A549 (cell line): ENCODE measurements around the gene AIG1. TPM values are rescaled to one million over a fixed set of nuclear protein-coding genes. Genes with fewer than 3 reads are reported as not detected.

Source experiments
- ATAC-seq, 2 experiments: fragments of 200-7000 bp in 1 of 2; fragments of >200 bp in 1 of 2; cut with Nextera tagmentation in 1 of 2; cut with Tn5 transposase in 1 of 2; 3 replicates each; pipeline versions ENCODE4 v1.8.0 to v1.9.1; 2018 to 2020; ENCODE audit warnings: mild to moderate bottlenecking in 1 of 2, moderate library complexity in 1 of 2
- CTCF ChIA-PET: fragments of 300-600 bp; sonication (Branson Sonifier 250); formaldehyde crosslinking; extraction: SDS; loops from one replicate; lab custom pipeline; 2021; ENCODE audit warnings: antibody characterized with exemption, inconsistent platforms; lab: Yijun Ruan, JAX
- POLR2A ChIA-PET: fragments of 350-600 bp; formaldehyde crosslinking; extraction: SDS; loops from one replicate; lab custom pipeline; 2021; ENCODE audit warnings: antibody characterized with exemption, inconsistent platforms; lab: Yijun Ruan, JAX
- DNase-seq, 2 experiments: peaks; one replicate each; pipeline versions ENCODE4 v3.0.0 to v3.0.0-alpha.2; 2011 to 2016; ENCODE audit warnings: low read depth in 1 of 2, low spot score in 1 of 2
- FAIRE-seq: peaks from 2 replicates; lab custom pipeline; 2011; peaks lifted over from hg19 to GRCh38; lab: Jason Lieb, UNC
- H3K27ac ChIP-seq, 2 experiments: fragments of >200 bp; sonication (Bioruptor Twin); formaldehyde crosslinking; 3 replicates each; pipeline ENCODE4 v1.5.1; 2016 to 2017
- H3K4me1 ChIP-seq: fragments of >200 bp; sonication (Bioruptor Twin); formaldehyde crosslinking; 3 replicates; pipeline ENCODE4 v1.6.1; 2016
- H3K4me2 ChIP-seq: fragments of >200 bp; sonication (Bioruptor Twin); formaldehyde crosslinking; 3 replicates; pipeline ENCODE4 v1.6.1; 2016
- H3K4me3 ChIP-seq: fragments of >200 bp; sonication (Bioruptor Twin); formaldehyde crosslinking; 3 replicates; pipeline ENCODE4 v1.5.1; 2016
- H3K9me3 ChIP-seq: fragments of >200 bp; sonication (Bioruptor Twin); formaldehyde crosslinking; 3 replicates; pipeline ENCODE4 v1.6.1; 2016
- CBX2 ChIP-seq: fragments of 200-600 bp; sonication (generic); IDR thresholded peaks from 2 replicates; pipeline ENCODE4 v1.6.1; 2016; ENCODE audit warnings: low read depth, mild to moderate bottlenecking, borderline replicate concordance
- FOSB ChIP-seq: fragments of 250-450 bp; sonication (Bioruptor Pico); IDR thresholded peaks from 2 replicates; pipeline ENCODE4 v1.5.0; 2020; ENCODE audit warnings: mild to moderate bottlenecking, moderate library complexity
- HOXB13 ChIP-seq: fragments of 250-450 bp; sonication (Bioruptor Pico); IDR thresholded peaks from 2 replicates; pipeline ENCODE4 v1.5.0; 2020; ENCODE audit warnings: low read depth, mild to moderate bottlenecking, moderate library complexity
- KDM5A ChIP-seq: fragments of 200-600 bp; sonication (generic); IDR thresholded peaks from 2 replicates; pipeline ENCODE4 v1.6.1; 2016; ENCODE audit warnings: antibody characterized with exemption, mild to moderate bottlenecking
- MAFK ChIP-seq: fragments of 450-650 bp; IDR thresholded peaks from 2 replicates; pipeline ENCODE4 v1.6.1; 2014; ENCODE audit not compliant: partially characterized antibody
- POLR2A ChIP-seq: IDR thresholded peaks from 2 replicates; pipeline ENCODE4 v1.6.1; 2012; ENCODE audit warnings: mild to moderate bottlenecking, low read length
- RFX5 ChIP-seq: fragments of 450-650 bp; IDR thresholded peaks from 2 replicates; pipeline ENCODE4 v1.7.1; 2014; ENCODE audit warnings: antibody characterized with exemption, mild to moderate bottlenecking, moderate library complexity
- TFCP2L1 ChIP-seq: fragments of 250-450 bp; sonication (Bioruptor Pico); IDR thresholded peaks from 2 replicates; pipeline ENCODE4 v1.5.0; 2021; ENCODE audit warnings: mild to moderate bottlenecking
- TP53 ChIP-seq: fragments of 250-450 bp; sonication (Bioruptor Pico); IDR thresholded peaks from 2 replicates; pipeline ENCODE4 v1.5.0; 2021; ENCODE audit warnings: mild to moderate bottlenecking, moderate library complexity
- USF2 ChIP-seq: fragments of 450-650 bp; IDR thresholded peaks from 2 replicates; pipeline ENCODE4 v1.6.1; 2014; ENCODE audit warnings: antibody characterized with exemption
- ZC3H11A ChIP-seq: fragments of 450-650 bp; IDR thresholded peaks from 2 replicates; pipeline ENCODE4 v1.6.1; 2014; ENCODE audit warnings: antibody characterized with exemption, mild to moderate bottlenecking
- WGBS: methylation state at CpG from one replicate; pipeline ENCODE4 v1.1.6; 2017; ENCODE audit errors: missing lambda C conversion rate; 5-methylcytosine and 5-hydroxymethylcytosine counted together
- polyA plus RNA-seq, 4 experiments: library from polyadenylated mRNA; depleted of rRNA in 3 of 4; stranded (reverse); fragments of >200 nt; fragmentation: RNase III in 1 of 4; extraction: RNeasy Plus Mini Kit Qiagen cat#74134 plus additional on column Dnase treatment in 1 of 4; gene quantifications; 2 replicates in 3 of 4; 3 replicates in 1 of 4; pipeline ENCODE4 v1.2.3, GENCODE V29; 2011 to 2017
- TF ChIP-seq, protein P1 (sequence below): fragments of >200 bp; sonication (Bioruptor Twin); formaldehyde crosslinking; IDR thresholded peaks from 3 replicates; pipeline ENCODE4 v1.6.1; 2016
- TF ChIP-seq, protein P2 (sequence below): fragments of 150-350 bp; IDR thresholded peaks from 2 replicates; pipeline ENCODE4 v1.6.1; 2014; ENCODE audit warnings: low read depth, mild to moderate bottlenecking, low read length
- TF ChIP-seq, protein P3 (sequence below): fragments of 200-600 bp; sonication (generic); IDR thresholded peaks from 2 replicates; pipeline ENCODE4 v1.6.1; 2016; ENCODE audit warnings: antibody characterized with exemption, mild to moderate bottlenecking, moderate library complexity
- TF ChIP-seq, protein P4 (sequence below): IDR thresholded peaks from 2 replicates; pipeline ENCODE4 v1.6.1; 2012; ENCODE audit warnings: low read depth, borderline replicate concordance

Gene AIG1
- polyA plus RNA-seq, 2 of the 4 experiments (the other 2 are of a cell fraction): 29.5 to 38.3 TPM

DNA sequence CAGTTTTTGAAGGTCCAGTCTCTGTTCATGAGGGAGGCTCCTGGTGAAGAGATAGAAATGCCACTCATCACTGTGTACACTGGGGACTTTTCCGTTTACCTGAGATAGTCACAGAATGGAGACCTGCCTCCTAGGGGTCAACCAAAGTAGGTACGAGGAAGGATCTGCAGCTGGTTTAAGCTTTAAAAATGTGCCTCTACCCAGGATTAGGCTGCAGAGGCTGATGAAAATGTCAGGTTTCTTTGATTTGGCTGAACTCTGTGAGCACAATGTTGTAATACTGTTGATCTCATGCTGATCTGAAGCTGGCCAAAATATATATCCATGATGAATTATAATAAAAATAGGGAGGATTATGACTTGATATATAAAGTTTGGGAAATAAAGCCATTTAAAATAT is 207.1 kb downstream of the AIG1 start:
- FAIRE-seq (no peak), DNase-seq (no peak), ATAC-seq (no peak)
- no peaks in the 10 kb centered on the region for H3K4me1 ChIP-seq
- H3K9me3 ChIP-seq: no peaks in the 10 kb centered on the region
- TF ChIP-seq, protein P1, sequence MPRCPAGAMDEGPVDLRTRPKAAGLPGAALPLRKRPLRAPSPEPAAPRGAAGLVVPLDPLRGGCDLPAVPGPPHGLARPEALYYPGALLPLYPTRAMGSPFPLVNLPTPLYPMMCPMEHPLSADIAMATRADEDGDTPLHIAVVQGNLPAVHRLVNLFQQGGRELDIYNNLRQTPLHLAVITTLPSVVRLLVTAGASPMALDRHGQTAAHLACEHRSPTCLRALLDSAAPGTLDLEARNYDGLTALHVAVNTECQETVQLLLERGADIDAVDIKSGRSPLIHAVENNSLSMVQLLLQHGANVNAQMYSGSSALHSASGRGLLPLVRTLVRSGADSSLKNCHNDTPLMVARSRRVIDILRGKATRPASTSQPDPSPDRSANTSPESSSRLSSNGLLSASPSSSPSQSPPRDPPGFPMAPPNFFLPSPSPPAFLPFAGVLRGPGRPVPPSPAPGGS: no peak
- no peak for TF ChIP-seq MAFK
- no peak overlapping the region for H3K4me2 ChIP-seq
- H3K4me3 ChIP-seq: no peak overlapping the region
- 84% methylated on average over 2 of the region's 2 CpGs for whole genome bisulfite sequencing
- CTCF ChIA-PET: no interaction called here
- POLR2A ChIA-PET: no interaction called here
- H3K27ac ChIP-seq: no peak overlapping the region

- TF ChIP-seq, protein P2, sequence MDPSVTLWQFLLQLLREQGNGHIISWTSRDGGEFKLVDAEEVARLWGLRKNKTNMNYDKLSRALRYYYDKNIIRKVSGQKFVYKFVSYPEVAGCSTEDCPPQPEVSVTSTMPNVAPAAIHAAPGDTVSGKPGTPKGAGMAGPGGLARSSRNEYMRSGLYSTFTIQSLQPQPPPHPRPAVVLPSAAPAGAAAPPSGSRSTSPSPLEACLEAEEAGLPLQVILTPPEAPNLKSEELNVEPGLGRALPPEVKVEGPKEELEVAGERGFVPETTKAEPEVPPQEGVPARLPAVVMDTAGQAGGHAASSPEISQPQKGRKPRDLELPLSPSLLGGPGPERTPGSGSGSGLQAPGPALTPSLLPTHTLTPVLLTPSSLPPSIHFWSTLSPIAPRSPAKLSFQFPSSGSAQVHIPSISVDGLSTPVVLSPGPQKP: no peak
- TF ChIP-seq MAFK (peak; percentile 37), CBX2 (no peak), USF2 (no peak)
- no peak for ATAC-seq
- H3K4me2 ChIP-seq: no peak overlapping the region
- no peaks in the 10 kb centered on the region for H3K9me3 ChIP-seq
- ChIA-PET CTCF (no interaction called here), POLR2A (no interaction called here)
- FAIRE-seq: no peak
- WGBS: 85% methylated on average over 1 of the region's 1 CpG
- H3K4me3 ChIP-seq: no peak overlapping the region
- H3K4me1 ChIP-seq: no peaks in the 10 kb centered on the region
- no peak for DNase-seq
- H3K27ac ChIP-seq: no peak overlapping the region
These were observed 207.8 kb downstream of the AIG1 start for GRCh38 chr6:143268439-143268838.

DNA sequence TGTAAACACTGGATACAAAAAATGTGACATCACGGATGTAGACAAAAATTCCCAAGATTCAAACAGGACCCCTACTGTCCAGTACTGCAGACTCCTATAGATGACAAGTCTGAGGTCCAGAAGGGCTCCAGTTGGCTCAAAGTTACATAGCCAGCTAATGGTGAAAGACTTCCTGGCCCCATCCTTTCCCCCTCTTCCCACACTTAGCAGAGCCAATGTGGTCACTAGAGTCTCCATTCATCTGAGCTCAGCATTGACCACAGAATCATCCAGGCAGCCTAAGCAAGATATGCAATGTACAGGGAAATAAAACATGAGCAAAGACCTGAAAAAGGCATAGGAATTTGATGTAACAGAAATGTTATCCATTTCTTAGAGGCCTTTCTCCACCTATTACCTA is 209.3 kb downstream of the AIG1 start:
- no peak for DNase-seq
- POLR2A ChIA-PET: no interaction called here
- no peak overlapping the region for H3K27ac ChIP-seq
- H3K4me3 ChIP-seq: no peak overlapping the region
- H3K4me2 ChIP-seq: no peak overlapping the region
- FAIRE-seq: no peak
- H3K4me1 ChIP-seq: no peaks in the 10 kb centered on the region
- no peak for ATAC-seq
- WGBS: 88% methylated on average over 1 of the region's 1 CpG
- H3K9me3 ChIP-seq: no peaks in the 10 kb centered on the region
- CTCF ChIA-PET: no interaction called here
- TF ChIP-seq TP53 (CRISPR knock-in tag) (no peak), HOXB13 (no peak), TFCP2L1 (CRISPR knock-in tag) (no peak), ZC3H11A (no peak), RFX5 (no peak), KDM5A (no peak), FOSB (CRISPR knock-in tag) (no peak), POLR2A (no peak)
- TF ChIP-seq, protein P3, sequence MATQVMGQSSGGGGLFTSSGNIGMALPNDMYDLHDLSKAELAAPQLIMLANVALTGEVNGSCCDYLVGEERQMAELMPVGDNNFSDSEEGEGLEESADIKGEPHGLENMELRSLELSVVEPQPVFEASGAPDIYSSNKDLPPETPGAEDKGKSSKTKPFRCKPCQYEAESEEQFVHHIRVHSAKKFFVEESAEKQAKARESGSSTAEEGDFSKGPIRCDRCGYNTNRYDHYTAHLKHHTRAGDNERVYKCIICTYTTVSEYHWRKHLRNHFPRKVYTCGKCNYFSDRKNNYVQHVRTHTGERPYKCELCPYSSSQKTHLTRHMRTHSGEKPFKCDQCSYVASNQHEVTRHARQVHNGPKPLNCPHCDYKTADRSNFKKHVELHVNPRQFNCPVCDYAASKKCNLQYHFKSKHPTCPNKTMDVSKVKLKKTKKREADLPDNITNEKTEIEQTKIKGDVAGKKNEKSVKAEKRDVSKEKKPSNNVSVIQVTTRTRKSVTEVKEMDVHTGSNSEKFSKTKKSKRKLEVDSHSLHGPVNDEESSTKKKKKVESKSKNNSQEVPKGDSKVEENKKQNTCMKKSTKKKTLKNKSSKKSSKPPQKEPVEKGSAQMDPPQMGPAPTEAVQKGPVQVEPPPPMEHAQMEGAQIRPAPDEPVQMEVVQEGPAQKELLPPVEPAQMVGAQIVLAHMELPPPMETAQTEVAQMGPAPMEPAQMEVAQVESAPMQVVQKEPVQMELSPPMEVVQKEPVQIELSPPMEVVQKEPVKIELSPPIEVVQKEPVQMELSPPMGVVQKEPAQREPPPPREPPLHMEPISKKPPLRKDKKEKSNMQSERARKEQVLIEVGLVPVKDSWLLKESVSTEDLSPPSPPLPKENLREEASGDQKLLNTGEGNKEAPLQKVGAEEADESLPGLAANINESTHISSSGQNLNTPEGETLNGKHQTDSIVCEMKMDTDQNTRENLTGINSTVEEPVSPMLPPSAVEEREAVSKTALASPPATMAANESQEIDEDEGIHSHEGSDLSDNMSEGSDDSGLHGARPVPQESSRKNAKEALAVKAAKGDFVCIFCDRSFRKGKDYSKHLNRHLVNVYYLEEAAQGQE: no peak
- TF ChIP-seq, protein P4, sequence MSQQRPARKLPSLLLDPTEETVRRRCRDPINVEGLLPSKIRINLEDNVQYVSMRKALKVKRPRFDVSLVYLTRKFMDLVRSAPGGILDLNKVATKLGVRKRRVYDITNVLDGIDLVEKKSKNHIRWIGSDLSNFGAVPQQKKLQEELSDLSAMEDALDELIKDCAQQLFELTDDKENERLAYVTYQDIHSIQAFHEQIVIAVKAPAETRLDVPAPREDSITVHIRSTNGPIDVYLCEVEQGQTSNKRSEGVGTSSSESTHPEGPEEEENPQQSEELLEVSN: no peak
